Endothelial cell of umbilical vein (primary cell): ENCODE data around the gene PHLPP2.

Experiments
- FOS ChIP-seq: IDR thresholded peaks from 2 replicates; pipeline ENCODE4 v1.6.1; 2011; ENCODE audit warnings: mild to moderate bottlenecking, low read length, moderate library complexity, borderline replicate concordance; ENCODE audit not compliant: insufficient read depth
- JUN ChIP-seq: IDR thresholded peaks from 2 replicates; pipeline ENCODE4 v1.6.1; 2011; ENCODE audit warnings: borderline replicate concordance, low read depth; ENCODE audit not compliant: insufficient read length, insufficient read depth
- POLR2A ChIP-seq: IDR thresholded peaks from 2 replicates; pipeline ENCODE4 v1.6.1; 2012; ENCODE audit warnings: low read depth, mild to moderate bottlenecking, control low read depth, low read length
- POLR2AphosphoS5 ChIP-seq: IDR thresholded peaks from 2 replicates; pipeline ENCODE4 v1.6.1; 2012; ENCODE audit warnings: low read depth, mild to moderate bottlenecking, control low read depth, low read length, moderate library complexity; ENCODE audit not compliant: insufficient read depth
- TF ChIP-seq, protein P1 (sequence below), 2 donors: IDR thresholded peaks; 1 replicate in 1 of 2; 2 replicates in 1 of 2; pipeline ENCODE4 v1.5.1; 2011; ENCODE audit warnings: low read length in 2 of 2, mild to moderate bottlenecking in 2 of 2, moderate library complexity in 2 of 2, control low read depth in 1 of 2, inconsistent platforms in 1 of 2, low read depth in 1 of 2; ENCODE audit not compliant: insufficient read depth in 1 of 2; ENCODE audit errors: extremely low read depth in 1 of 2

DNA sequence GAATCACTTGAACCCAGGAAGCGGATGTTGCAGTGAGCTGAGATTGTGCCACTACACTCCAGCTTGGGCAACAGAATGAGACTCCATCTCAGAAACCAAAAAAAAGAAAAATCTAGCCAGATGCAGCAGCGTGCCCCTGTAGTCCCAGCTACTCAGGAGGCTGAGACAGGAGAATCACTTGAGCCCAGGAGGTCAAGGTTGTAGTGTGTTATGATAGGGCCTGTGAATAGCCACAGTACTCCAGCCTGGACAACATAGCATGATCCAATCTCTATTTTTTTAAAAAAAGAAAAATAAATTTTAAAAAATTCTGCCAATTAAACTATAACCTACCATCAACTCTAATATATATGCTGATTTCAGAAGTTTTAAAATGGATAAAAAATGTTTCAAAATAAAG, 15.8 kb downstream of the PHLPP2 start:
- TF ChIP-seq, protein P1, sequence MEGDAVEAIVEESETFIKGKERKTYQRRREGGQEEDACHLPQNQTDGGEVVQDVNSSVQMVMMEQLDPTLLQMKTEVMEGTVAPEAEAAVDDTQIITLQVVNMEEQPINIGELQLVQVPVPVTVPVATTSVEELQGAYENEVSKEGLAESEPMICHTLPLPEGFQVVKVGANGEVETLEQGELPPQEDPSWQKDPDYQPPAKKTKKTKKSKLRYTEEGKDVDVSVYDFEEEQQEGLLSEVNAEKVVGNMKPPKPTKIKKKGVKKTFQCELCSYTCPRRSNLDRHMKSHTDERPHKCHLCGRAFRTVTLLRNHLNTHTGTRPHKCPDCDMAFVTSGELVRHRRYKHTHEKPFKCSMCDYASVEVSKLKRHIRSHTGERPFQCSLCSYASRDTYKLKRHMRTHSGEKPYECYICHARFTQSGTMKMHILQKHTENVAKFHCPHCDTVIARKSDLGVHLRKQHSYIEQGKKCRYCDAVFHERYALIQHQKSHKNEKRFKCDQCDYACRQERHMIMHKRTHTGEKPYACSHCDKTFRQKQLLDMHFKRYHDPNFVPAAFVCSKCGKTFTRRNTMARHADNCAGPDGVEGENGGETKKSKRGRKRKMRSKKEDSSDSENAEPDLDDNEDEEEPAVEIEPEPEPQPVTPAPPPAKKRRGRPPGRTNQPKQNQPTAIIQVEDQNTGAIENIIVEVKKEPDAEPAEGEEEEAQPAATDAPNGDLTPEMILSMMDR (IDR thresholded peaks at IDR 0.05; ENCODE audit: extremely low read depth in 1 of 2, insufficient read depth in 1 of 2, low read depth in 1 of 2, low read length in 2 of 2), result no peak
- TF ChIP-seq POLR2AphosphoS5 (no peak), FOS (no peak), JUN (no peak), POLR2A (no peak)
